ENCODE data around the gene PHOSPHO1.

The PHOSPHO1 gene

GRCh38 chr17:49241692-49242397 is 11.3 kb upstream of the PHOSPHO1 start:
- DNase-seq, result no peak

DNA sequence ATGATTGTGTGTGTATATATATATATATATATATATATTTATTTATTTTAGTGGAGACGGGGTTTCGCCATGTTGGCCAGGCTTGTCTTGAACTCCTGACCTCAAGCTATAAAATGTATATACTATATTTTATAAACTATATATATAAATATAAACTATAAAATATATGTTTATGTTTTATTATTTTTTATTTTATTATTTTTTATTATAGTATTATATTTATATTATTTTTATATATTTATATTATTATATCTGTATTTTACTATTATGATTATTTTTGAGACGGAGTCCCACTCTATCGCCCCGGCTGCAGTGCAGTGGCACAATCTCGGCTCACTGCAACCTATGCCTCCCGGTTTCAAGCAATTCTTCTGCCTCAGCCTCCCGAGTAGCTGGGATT is 10.5 kb upstream of the PHOSPHO1 start:
- DNase-seq, result no peak

- DNase-seq, result no peak
These were observed 10.0 kb upstream of the PHOSPHO1 start for GRCh38 chr17:49240619-49241018.

DNA sequence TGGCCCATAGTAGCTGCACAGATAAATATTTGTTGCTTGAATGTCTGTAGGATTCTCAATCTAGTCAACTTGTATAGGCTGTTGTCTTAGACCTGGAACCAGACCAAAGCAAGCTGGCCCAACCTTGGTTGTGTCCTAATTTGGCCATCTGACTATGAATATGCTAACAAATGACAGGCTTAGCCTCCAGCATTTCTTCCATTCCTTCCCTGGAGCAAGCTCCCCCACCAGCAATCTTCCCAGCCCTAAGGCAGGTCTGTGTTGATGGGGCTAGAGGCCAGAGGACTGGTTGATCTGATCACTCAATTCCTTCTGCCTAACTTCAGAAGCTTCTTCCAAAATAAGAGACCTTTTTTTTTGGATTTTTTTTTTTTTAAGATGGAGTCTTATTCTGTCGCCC is 9.4 kb upstream of the PHOSPHO1 start:
- DNase-seq, result no peak

DNA sequence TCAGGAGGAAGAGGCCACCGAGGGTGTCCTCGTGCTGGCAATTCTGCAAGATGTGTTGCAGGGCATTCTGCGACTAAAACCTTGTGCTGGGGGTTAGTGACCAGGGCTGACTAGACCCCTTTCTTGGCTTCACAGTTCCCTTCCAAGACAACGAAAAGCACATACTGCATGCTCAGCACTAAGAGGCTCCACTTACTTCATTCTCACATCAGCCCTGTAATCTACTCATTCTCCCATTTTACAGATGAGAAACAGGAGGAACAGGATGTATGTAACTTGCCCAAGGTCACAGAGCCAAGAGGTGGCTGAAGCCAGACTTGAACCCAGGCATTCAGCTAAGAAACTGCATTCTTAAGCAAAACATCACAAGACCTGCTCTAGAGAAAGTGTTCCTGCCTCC is 5.3 kb upstream of the PHOSPHO1 start:
- no peak for DNase-seq

GRCh38 chr17:49234509-49235080 is 4.0 kb upstream of the PHOSPHO1 start:
- no peak for DNase-seq

DNA sequence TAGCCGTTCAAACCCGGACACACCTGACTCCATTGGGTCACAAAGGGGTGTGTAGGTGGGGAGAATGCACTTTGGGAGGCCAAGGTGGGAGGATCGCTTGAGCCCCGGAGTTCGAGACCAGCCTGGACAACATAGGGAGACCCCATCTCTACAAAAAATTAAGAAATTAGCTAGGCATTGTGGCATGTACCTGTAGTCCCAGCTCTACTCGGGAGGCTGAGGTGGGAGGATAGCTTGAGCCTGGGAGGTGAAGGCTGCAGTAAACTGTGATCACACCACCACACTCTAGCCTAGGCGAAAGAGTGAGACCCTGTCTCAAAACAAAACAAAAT is 942 bp upstream of the PHOSPHO1 start:
- DNase-seq, result no peak

- DNase-seq, result no peak
These were observed 584 bp downstream of the PHOSPHO1 start for GRCh38 chr17:49229805-49230600.

- DNase-seq, result no peak
These were observed 1.3 kb downstream of the PHOSPHO1 start for GRCh38 chr17:49229076-49229804.

- DNase-seq, result peak; percentile 86 to 87
These were observed 2.9 kb downstream of the PHOSPHO1 start for GRCh38 chr17:49227436-49228261.

- DNase-seq, result no peak
These were observed 3.7 kb downstream of the PHOSPHO1 start for GRCh38 chr17:49226771-49227435.

DNA sequence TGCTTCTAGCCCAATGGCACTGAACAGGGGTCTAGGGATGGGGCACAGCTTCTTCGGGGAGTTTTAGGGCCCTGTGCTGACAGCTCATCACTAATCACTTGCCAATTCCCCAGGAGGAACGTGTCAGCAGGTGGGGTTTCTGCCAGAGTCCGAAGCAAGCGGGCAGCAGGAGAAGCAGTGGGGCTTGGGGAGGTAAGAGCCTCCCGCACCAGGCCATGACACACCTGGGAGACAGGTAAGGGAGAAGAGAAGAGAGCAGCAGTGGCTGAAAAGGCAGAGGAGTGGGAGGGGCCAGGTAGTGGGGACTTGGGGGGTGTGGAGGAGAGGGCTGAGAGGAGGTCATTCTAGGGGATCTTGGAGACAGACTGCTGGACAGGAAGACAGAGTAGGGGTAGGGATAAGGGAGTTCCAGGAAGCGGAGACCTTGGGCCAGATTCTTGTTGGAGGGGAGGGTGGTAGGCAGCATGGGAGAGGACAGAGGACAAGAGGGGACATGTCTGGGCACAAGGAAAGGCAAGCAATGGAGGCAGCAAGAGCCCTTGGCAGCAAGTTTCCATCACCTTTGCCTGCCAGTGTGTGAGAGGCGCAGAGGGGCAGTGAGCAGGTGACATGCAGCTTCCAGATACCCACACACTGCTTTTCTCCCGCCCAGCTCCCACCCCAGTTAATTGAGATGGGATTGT is 4.9 kb downstream of the PHOSPHO1 start:
- DNase-seq, result no peak

DNA sequence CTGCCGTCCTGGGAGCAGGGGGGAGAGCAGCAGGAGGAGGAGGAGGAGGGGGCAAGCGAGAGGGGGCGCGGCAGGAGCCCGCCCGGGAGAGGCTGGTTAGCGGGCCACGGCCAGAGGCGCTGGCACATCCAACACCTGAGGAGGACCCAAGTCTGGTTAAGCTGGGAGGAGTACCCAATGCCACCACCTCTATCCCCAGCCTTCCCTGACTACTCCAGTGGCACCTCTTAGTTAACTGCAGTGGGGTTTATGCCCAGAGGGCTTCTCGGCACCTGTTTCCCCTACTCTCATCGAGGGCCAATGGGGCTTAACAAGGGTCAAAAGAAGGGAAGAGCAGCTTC is 5.6 kb downstream of the PHOSPHO1 start:
- DNase-seq, result no peak

GRCh38 chr17:49224198-49224996 is 6.2 kb downstream of the PHOSPHO1 start:
- peak; percentile 62 to 67 for DNase-seq

- DNase-seq, result peak; percentile 88 to 89
These were observed 6.9 kb downstream of the PHOSPHO1 start for GRCh38 chr17:49223517-49224197.

DNA sequence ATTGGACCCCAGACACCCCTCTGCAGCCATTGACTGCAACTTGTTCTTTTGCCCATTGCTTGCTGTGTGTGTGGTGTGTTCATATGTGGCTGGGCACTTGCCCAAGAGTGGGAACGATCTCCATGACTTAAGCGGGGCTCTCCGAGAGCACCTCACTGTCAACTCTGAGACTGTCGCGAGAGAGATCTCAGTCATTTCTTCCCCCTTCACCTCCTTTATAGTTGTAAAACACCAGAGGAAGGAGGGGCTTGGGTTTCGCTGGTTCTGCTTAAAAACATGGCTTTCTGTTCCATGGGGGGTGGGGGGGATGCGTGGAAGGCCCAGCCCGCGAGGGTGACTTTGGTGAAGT is 7.4 kb downstream of the PHOSPHO1 start:
- DNase-seq, result no peak

GRCh38 chr17:49219987-49220386 is 10.6 kb downstream of the PHOSPHO1 start:
- no peak for DNase-seq

DNA sequence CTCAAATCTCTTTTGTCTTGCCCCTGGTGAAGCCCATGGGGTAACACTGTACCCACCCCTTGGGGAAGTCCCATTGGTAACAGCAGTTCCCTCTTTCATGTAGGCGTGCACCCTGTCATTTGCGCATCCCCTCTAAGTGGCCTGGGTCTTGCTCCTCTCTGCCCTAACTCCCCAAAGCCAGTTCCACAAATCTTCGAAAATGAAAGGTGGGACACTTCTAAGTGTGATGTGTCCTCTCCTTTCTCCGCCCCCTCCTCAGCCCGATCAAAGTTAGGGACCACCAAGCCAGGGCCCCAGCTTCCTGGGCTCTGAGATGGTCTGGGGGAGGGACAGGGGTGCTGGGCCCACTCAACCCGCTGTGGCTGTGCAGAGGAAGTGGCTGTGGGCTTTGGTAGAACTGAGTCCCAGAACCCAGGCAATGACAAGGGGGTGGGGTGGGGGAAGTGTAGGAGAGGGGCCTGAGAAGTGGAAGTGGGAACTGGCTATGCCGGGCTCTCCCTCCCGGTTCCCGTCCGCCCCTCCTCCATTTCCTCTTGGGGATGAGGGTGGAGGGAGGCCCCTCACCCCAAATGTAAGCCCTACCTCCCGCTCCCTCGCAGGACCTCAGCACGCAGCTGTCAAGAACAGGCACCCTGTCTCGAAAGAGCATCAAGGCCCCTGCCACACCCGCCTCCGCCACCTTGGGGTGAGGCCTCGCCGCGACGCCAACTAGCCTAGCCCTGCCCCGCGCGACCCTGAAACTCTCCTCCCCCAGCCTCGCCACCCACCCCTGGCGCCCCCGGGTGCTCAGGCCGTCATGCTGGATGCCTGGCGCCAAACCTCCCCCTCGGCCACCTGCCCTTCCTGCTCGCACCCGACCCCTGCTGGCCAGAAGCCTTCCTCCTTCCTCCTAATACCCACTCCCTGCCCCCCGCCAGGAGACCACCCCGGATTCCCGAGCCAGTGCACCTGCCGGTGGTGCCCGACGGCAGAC is 11.4 kb downstream of the PHOSPHO1 start:
- peak; percentile 57 to 62 for DNase-seq

All from activated T-cell treated with anti-CD3 and anti-CD28 coated beads, Interleukin-2, amount 50 U/mL, for 48 hours (primary cell).